GM19467 (cell line): Measurements from ENCODE around the gene KERA.
"Not testable (repeated sequence)": the region's sequence is repeated elsewhere in the genome, so short reads cannot be mapped to it uniquely, and the experiment has no call there.

Experiments used
- ATAC-seq: cut with Tn5 transposase; IDR thresholded peaks from one replicate; pipeline ENCODE4 v1.9.1; 2021; ENCODE audit warnings: mild to moderate bottlenecking, moderate library complexity; ENCODE audit not compliant: unreplicated experiment

KERA gene, protein sequence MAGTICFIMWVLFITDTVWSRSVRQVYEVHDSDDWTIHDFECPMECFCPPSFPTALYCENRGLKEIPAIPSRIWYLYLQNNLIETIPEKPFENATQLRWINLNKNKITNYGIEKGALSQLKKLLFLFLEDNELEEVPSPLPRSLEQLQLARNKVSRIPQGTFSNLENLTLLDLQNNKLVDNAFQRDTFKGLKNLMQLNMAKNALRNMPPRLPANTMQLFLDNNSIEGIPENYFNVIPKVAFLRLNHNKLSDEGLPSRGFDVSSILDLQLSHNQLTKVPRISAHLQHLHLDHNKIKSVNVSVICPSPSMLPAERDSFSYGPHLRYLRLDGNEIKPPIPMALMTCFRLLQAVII

DNA sequence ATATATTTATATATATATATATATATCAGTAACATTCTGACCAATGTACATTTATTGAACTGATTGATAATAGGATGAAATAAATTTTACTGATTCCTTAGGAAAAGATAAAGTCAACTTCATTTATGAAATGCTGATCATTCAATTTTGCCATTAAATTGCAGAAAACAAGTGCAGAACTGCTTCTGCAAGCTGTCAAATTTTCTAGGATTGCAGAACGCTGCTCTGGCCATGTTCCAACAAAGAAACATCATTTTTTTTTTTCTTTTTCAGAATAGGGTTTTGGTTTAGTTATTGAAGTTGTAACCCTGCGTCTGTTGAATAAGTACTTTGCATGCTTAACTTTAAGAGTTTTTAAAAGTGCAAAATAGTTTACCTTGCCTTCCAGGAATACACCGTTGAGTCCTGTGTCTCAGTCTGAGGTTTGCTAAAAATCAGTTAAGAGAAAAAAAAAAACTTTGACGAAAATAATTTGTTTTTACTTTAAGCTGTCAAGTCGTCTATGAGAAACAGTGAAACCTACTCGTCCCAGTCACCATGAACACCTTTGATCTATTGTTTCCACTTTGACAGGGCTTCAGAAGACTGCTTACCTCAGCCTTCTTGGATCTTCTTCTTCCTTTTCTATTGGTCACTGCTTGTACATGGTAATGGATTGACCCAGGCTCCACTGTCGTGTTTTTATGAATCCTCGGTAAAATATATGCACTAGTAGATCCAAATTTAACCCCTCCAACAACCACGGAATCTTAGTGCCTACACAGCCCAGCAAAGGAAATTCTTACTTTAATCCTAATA lies at the start of gene KERA:
KERA (minus strand) TSS at position 657 of the 798 bp plus-strand sequence. CDS start 1,743 bp downstream, outside the sequence.
- ATAC-seq = no peak

DNA sequence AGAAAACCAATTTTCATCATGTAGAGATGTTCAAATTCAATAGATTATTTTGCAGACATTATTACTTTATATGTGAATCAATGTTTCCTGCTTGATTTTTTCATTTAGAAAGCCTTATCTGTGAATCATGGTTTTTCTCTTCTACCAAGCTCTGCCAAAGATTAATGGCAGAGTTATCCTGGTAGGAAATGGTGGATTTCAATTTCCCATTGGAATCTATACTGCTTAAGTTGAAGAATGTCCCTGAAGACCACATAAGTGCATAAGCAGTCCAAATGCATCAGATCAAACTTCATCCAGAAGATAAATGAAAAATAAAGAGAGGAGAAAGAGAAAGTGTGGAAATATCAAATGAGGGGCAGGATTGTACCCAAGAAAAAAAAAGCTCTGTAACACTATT lies 48.5 kb upstream of the KERA start:
- ATAC-seq = no peak

DNA sequence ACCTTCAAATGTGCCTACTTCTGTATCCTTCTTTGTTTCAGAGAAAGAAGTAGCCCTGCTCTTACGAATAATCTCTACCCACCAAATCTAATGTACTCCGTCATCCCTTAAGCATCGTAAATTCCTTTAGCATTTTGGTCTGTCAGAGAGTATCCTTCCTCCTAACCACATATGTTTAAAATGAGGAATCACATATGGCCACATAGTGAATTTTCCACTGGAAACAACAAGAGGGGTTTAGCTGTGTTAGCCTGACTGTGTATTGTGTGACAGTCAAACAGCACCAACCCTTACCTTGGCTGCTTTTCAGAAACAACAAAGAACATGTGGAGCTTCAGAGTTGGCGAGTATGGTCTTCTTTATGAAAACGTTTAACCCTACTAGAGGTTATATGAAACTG lies 48.0 kb upstream of the KERA start:
- ATAC-seq = no peak

DNA sequence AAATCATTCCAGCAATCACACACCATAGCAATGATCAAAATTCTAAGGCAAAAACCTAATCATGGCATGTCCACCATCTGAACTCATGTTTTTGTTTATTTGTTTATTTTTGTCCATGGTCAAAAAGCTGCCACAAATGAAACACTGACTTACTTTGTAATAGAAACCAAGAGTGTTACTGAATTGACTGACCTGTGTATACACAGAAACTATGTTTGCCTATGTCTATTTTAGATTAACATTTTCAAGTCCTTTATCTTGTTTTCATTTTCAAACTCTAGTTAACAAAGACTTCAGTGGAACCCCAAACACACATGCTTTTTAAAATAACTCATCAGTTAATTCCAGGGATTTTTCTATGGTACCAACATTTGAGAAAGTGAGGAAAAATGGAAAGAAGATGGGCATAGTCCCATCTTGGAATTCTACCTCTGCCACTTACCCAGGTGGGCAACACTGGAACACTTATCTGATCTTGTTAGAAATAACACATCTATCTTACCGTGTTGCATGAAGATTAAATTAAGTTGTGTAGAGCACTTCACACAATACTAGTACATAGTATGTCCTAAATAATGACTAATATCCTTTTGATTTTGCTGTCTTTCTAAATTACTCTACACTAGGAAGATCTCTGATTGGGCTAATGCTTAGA lies 47.1 kb upstream of the KERA start:
- no peak for ATAC-seq

DNA sequence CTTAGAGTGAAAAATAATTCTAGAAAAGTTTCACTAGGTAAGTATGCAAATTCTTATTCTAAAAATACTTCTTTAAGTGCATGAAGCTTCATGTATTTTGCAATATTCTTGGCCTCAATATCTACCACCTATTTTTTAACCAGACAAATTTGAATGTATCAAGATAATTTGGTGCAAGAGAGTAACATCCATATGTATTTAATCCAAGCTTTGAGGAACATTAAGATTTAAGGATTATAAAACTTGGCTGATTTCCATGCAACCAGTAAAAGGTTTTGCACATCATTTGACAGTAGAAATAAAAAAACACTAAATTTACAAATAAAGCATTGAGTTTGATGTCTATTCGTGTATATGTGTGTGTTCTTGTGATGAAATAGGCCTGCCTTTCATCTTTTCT lies 45.8 kb upstream of the KERA start:
- ATAC-seq = no peak

DNA sequence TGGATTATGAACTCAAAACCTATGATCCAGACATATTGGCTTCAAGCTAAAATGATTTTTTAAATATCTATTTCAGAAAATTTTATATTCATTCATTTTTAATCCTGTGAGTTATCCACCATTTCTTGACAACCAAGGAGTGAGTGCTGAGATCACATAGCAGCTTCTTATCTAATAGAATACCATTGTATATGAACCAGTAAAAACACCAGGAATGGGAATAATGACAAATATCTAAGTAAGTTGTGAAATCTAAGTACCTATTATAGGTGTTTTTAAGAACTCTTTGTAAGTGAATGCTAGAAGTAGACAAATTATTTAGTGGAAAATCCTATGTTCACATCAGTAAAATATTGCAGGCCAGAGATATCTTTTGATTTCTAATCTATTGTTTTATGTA lies 45.3 kb upstream of the KERA start:
- ATAC-seq = no peak

DNA sequence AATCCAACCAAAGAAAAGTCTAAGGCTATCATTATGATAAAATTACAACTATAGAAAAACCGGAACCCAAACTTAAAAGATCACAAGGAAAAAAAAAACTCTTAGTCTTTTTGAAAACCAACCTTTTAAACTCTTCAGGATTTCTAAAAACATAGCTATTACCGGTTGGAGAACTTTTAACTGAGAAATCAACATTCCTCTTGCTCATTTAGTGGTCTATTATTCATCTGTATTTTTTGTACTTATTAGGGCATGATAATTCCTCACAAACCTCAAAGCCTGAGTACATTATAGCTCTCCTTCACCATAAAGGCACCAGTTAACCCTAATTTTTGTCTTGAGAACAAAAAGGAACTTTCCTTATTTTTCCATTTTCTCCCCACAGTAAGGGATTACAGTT lies 43.1 kb upstream of the KERA start:
- ATAC-seq = no peak

DNA sequence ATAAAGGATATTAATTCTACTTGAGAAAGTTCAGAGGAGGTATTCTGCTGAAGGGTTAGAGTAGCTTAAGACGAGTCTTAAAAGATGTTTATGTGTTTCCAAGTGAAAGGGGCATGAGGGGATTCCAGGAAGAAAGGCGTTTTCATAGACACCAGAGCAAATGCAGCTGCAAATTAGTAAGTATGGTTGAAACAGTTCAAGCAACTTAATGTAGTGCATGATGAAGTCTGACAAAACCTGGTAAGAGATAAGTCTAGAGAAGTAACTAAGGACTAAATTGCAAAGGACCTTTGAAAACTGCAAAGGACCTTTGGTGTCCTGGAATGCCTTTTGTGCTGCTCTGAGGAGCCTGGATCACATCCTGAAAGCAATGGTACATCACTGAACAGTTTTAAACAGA lies 42.0 kb upstream of the KERA start:
- ATAC-seq = no peak

DNA sequence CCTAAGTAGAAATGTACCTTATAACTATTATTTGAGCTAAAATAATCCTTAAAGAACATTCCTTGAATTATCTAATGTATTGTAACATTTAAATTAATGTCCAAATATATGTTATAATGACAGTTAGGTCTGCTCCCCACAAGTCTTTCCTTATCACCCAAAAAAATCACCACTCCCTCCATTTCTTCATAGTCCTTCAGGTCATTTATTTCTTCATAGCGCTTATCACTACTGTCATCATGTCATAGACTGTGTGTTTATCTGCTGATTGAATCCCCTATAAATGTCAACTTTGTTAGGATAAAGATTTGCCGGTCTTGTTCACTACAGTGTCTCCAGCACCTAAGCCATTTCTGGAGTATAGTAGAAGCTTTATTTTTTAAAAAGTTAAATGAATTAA lies 41.5 kb upstream of the KERA start:
- no peak for ATAC-seq

DNA sequence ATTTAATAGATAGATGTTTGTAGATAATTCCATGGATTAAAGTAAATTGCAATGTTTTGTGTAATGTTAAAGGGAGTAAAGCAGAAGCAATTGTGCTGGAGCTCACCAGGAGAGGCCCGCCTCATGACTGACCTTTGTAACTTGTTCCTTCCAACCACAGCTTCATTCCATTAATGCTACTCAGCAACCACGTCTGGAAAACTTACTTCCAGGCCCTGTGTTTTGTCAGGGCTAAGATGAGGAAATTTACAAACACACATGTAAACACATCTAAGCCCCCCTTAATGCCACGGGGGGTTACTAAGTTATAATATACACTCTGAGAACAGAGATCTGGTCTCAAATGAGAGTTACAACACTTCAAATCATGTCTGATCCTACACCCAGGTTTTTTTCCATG lies 41.1 kb upstream of the KERA start:
- ATAC-seq = no peak

DNA sequence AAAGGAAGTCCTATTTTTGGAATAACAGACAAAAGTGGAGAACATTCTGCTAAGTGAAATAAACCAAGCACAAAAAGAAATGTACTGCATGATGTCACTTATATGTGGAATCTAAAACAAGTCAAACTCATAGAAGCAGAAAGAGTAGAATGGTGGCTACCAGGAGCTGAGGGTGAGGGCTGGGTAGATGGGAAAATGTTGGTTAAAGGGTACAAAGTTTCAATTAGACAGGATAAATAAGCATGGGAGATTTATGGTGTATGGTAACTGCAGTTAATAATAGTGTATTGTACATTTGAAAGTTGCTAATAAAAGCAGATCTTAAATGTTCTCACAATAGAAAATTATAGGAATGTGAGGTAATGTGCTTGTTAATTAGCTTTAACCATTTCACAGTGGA lies 40.6 kb upstream of the KERA start:
- ATAC-seq = no peak

DNA sequence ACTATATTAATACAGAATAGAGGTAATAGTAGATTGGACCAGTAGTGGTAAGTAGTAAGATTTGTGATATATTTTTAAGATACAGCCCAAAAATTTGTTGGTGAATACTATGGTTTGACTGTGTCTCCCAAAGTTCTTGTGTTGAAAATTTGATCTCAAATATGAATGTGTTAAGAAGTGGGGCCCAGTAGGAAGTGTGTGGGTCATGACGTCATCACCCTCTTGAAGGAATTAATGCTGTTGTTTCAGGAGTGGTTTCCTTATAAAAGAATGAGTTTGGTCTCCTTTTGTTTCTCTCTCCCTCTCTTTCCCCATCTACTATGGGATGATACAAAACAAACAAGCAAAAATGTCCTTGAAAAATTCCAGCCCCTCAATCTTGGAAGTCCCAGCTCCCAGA lies 37.1 kb upstream of the KERA start:
- ATAC-seq = no peak

DNA sequence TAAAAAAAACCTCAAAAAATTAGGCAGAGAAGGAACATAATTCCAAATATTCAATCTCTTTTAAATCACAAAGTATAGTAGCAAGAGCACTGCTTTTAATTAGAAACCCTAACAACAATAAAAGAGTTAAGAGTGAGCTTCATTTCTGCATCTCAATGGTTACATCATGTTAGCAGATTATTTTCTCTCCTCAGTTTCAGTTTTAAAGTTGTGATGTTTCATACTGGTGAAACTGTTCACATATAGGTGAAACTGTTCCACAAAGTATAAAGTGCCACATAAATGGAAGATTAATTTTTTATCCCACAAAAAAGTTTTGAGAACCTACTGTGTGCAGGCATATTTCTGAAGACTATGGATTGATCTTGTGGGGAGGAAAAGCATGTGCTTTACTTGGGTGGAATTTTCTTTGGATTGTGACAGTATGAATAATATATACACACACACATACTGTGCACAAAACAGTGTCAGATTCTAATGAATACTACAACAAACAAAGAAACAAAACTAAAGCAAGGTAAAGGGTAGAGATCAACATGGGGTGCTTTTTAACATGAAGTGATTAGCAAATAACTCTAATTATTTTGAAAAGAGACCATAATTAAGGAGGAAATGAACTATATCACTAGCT lies 36.3 kb upstream of the KERA start:
- no peak for ATAC-seq

DNA sequence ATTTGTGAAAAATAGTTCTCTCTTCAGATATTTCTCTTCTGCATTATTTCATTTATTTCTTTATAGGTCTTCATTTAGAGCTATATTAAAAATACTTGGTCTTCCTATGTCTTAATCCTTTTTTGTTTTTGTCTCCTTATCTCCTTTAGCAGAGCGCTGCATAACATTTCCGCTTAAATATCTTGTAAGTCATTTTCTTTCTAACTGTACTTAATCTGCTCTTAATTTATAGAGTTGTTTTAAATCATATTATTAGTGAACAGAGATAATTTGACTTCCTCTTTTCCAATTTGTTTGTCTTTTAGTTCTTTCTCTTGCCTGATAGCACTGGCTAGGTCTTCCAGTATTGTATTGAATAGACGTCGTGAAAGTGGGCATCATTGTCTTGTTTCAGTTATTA lies 35.5 kb upstream of the KERA start:
- no peak for ATAC-seq

DNA sequence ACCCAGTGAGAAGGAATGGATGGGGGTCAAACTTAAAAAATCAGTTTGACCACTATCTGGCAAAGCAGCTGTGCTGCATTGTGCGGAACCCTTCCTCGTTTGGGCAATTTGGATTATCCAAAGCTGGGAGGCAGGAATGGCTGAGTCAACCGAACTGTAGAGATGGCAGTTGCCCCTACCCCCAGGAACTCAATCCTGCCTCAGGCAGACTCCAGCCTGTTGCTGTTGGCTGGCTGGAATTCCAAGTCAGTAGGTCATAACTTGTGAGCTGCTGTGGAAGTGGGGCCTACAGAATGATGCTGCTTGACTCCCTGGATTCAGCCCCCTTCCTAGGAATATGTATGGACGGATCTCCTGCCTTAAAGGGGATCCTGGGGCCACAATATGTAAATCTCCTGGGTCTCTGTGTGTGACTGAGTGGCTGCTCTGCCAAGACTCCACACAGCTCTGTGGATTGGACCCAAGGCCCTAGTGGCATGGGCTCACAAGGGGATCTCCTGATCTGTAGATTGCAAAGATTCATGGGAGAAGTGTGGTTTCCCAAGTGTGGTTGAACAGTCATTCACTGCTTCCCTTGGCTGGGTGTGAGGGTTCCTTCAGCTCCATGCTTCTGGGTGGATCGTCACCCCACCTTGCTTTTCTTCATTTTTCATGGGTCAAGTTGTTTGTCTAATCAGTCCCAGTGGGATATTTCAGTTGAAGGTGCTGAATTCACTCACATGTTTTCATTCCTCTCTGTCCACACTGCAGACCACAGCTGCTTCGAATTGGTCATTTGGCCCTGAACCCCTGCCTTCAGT lies 34.3 kb upstream of the KERA start:
- no peak for ATAC-seq

DNA sequence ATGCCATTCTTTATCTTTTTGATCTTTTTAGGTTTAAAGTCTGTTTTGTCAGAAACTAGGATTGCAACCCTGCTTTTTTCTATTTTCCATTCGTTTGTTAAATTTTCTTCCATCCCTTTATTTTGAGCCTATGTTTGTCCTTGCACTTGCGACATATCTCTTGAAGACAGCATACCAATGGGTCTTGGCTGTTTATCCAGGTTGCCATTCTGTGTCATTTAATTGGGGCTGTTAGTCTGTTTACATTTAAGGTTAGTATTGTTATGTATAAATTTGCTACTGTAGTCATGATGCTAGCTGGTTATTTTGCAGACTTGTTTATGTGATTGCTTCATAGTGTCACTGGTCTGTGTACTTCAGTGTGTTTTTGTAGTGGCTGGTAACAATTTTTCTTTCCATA lies 32.1 kb upstream of the KERA start:
- not testable (repeated sequence) for ATAC-seq

DNA sequence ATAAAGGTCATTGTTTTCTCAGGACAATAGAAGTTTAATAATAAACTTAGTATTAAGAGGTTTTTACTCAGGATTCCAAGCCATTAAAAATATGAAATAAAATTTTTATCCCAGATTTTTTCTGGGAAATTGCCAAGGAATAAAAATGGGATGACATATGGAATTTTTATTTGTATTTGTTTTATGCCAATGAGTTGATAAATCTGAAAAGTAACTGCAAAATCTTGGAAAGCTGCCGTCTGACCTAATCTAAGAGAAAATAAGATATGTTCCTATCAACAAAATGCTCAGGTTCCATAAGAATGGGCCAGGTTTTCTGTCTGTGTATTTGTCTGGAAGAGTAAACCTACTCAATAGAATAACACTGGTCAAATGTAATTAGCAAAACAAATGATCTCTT lies 22.2 kb upstream of the KERA start:
- no peak for ATAC-seq

DNA sequence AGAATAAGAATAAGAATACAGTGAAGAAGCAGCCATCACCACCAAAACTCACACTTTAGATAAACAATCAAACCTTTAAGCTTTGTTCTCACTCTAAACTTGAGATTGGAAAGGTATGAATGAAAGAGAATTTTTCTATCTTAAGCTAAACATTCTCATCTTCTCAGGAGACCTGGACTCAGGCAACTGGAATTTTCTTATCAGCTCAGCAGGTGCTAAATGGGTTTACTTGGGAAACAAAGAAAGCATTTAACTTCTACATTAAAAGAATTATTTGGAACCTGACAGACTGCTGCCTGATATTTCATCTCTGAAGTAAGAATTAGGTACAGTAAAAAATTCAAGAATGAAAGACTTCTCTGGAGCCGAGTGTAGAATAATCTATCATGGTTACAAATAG lies 20.7 kb upstream of the KERA start:
- ATAC-seq = no peak

DNA sequence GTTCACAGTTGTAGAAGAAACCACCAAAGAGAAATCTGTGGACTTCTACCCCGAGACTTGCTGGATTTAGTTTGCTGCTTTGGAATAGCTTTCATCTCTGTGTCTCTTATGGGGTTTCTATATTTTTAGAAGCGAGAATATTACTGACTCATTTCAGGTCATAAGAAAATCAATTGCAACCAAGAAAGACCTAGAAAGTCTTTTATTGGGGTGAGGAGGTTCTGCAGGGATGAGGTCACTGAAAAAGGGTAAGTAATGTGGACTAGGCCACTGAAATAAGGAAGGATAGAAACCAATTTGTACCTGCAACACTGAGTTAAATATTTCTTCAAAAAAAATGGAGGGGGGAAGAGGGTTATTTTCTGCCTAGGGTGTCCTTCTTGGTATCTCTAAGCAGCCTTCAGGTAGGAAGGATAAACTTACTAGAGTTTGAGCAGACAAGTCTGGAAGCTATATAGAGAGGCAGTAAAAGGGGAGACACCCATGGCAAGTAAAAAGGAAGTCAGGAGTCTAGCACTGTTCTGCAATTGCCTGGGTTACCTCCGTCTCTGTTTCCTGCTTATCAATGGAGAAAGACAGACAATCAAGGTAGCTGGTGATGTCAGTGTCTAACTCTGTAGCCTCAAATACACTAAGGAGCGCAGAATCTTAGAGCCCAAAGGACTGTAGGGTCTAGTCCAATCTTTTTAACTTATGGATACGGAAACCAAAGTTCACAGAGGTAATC lies 19.6 kb upstream of the KERA start:
- ATAC-seq = no peak

DNA sequence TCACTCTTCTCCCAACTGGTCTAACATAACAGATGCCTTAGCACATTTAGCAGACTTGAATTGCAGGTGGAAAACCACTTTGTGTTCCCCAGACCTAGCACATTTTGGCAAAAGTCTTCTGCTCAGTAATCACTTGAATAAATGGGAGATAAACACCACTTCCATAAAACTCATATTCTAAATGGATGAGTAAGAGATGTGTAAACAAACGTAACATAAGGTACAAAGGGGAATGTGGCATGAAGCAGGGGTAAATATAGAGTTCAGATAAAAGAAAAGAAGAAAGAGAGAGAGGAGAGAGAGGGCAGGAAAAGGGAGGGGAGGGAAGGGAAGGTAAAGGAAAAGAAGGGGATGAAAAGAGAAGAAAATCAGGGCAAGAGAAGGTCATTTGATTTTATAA lies 17.0 kb upstream of the KERA start:
- ATAC-seq = no peak
